OCI-LY1 (cell line): ENCODE results near the gene NECTIN4.

Experiments
- H2AFZ ChIP-seq: fragments of 200-600 bp; sonication (generic), shearing (Covaris generic); 2 replicates; pipeline ENCODE4 v1.6.0; 2014; ENCODE audit warnings: antibody characterized with exemption, mild to moderate bottlenecking, low read length
- H3F3A ChIP-seq: fragments of 200-600 bp; sonication (generic), shearing (Covaris generic); 2 replicates; pipeline ENCODE4 v1.6.0; 2014; ENCODE audit warnings: mild to moderate bottlenecking, antibody characterized with exemption, low read length, moderate library complexity; ENCODE audit not compliant: insufficient read depth
- H3K27ac ChIP-seq: fragments of 200-600 bp; sonication (generic); 2 replicates; pipeline ENCODE4 v1.5.1; 2014; ENCODE audit warnings: low read length, mixed run types, mild to moderate bottlenecking, low read depth; ENCODE audit not compliant: poor library complexity, severe bottlenecking
- H3K27me3 ChIP-seq: fragments of 200-600 bp; sonication (generic); 2 replicates; pipeline ENCODE4 v1.6.0; 2014; ENCODE audit warnings: antibody characterized with exemption, mild to moderate bottlenecking, low read length, moderate library complexity; ENCODE audit not compliant: insufficient read depth
- H3K36me3 ChIP-seq: fragments of 200-600 bp; sonication (generic); 2 replicates; pipeline ENCODE4 v1.6.1; 2014; ENCODE audit warnings: mild to moderate bottlenecking, antibody characterized with exemption, low read length, moderate library complexity, mixed read lengths; ENCODE audit not compliant: insufficient read depth
- H3K4me1 ChIP-seq: fragments of 200-600 bp; sonication (generic); 2 replicates; pipeline ENCODE4 v1.5.1; 2014; ENCODE audit warnings: mild to moderate bottlenecking, low read length, moderate library complexity; ENCODE audit not compliant: insufficient read depth, severe bottlenecking
- H3K4me2 ChIP-seq: fragments of 200-600 bp; sonication (generic), shearing (Covaris generic); 2 replicates; pipeline ENCODE4 v1.6.1; 2014; ENCODE audit warnings: low read length
- H3K4me3 ChIP-seq: fragments of 200-600 bp; sonication (generic); 2 replicates; pipeline ENCODE4 v1.5.1; 2014; ENCODE audit warnings: low read length, low read depth, mild to moderate bottlenecking, mixed read lengths; ENCODE audit not compliant: poor library complexity, severe bottlenecking
- H3K79me2 ChIP-seq: fragments of 200-600 bp; shearing (Covaris generic); 2 replicates; pipeline ENCODE4 v1.6.1; 2016; ENCODE audit warnings: mixed run types, low read length, mixed read lengths; ENCODE audit not compliant: insufficient read depth
- H3K9ac ChIP-seq: fragments of 200-600 bp; sonication (generic), shearing (Covaris generic); 2 replicates; pipeline ENCODE4 v1.6.1; 2014; ENCODE audit warnings: mild to moderate bottlenecking, low read length, mixed read lengths
- H3K9me2 ChIP-seq: fragments of 200-600 bp; sonication (generic), shearing (Covaris generic); 2 replicates; pipeline ENCODE4 v1.6.1; 2014; ENCODE audit warnings: low read depth, mild to moderate bottlenecking, low read length, mixed read lengths
- H3K9me3 ChIP-seq: fragments of 200-600 bp; shearing (Covaris generic); 2 replicates; pipeline ENCODE4 v1.6.1; 2014; ENCODE audit warnings: low read length, mixed read lengths
- H4K20me1 ChIP-seq: fragments of 200-600 bp; sonication (generic), shearing (Covaris generic); 2 replicates; pipeline ENCODE4 v1.6.0; 2016; ENCODE audit warnings: mild to moderate bottlenecking, low read length; ENCODE audit not compliant: insufficient read depth
- CTCF ChIP-seq: fragments of 200-600 bp; sonication (generic), shearing (Covaris generic); IDR thresholded peaks from 2 replicates; pipeline ENCODE4 v1.5.1; 2017; ENCODE audit warnings: mild to moderate bottlenecking, antibody characterized with exemption, low read length, moderate library complexity, mixed read lengths
- EZH2 ChIP-seq: fragments of 200-600 bp; sonication (generic), shearing (Covaris generic); IDR thresholded peaks from 2 replicates; pipeline ENCODE4 v1.8.0; 2017; ENCODE audit warnings: borderline replicate concordance, mixed run types, mild to moderate bottlenecking, antibody characterized with exemption, low read length, moderate library complexity, mixed read lengths

NECTIN4 gene

GRCh38 chr1:161130266-161130665, 40.9 kb upstream of the NECTIN4 start:
- H3K79me2 ChIP-seq, result peaks cover 13% of the 10 kb centered on the region; the same call in 1 of the 2 replicates

GRCh38 chr1:161128591-161129420, 39.4 kb upstream of the NECTIN4 start:
- Histone ChIP-seq H3K79me2 (peaks cover 12% of the 10 kb centered on the region; the same call in 1 of the 2 replicates), H3K4me2 (no peak overlapping the region), H3K9ac (no peak overlapping the region), H2AFZ (no peak overlapping the region), H3K27ac (no peak overlapping the region), H3K27me3 (no peaks in the 10 kb centered on the region), H4K20me1 (no peaks in the 10 kb centered on the region), H3K36me3 (peaks cover 59% of the 10 kb centered on the region), H3K4me3 (no peak overlapping the region), H3K9me3 (no peaks in the 10 kb centered on the region), H3F3A (0 out of 2 replicates have a peak, but pooled peaks cover 4% of the 10 kb centered on the region), H3K4me1 (peaks cover 25% of the 10 kb centered on the region), H3K9me2 (no peaks in the 10 kb centered on the region)
- no peak for TF ChIP-seq EZH2
- no peak for TF ChIP-seq CTCF

More at GRCh38 chr1:161130266-161130665, 40.9 kb upstream of the NECTIN4 start:
- Histone ChIP-seq H3K9me3 (no peaks in the 10 kb centered on the region), H3K9me2 (no peaks in the 10 kb centered on the region), H3K27me3 (no peaks in the 10 kb centered on the region), H3K4me1 (peaks cover 28% of the 10 kb centered on the region), H3K4me3 (no peak overlapping the region), H3K9ac (no peak overlapping the region), H3K27ac (no peak overlapping the region), H3K36me3 (peaks cover 45% of the 10 kb centered on the region), H3K4me2 (peak overlapping the region; percentile 99; the same call in 1 of the 2 replicates), H4K20me1 (no peaks in the 10 kb centered on the region), H2AFZ (no peak overlapping the region), H3F3A (0 out of 2 replicates have a peak, but pooled peaks cover 4% of the 10 kb centered on the region)
- no peak for TF ChIP-seq CTCF

- H3K4me1 ChIP-seq, result peaks cover 19% of the 10 kb centered on the region
- no peak overlapping the region for H3K9ac ChIP-seq
- H3K79me2 ChIP-seq, result peaks cover 3% of the 10 kb centered on the region; the same call in 1 of the 2 replicates
- TF ChIP-seq EZH2 (no peak), CTCF (no peak)
- no peaks in the 10 kb centered on the region for H3K9me2 ChIP-seq
- 0 out of 2 replicates have a peak, but pooled peaks cover 4% of the 10 kb centered on the region for H3F3A ChIP-seq
- no peaks in the 10 kb centered on the region for H4K20me1 ChIP-seq
- H3K36me3 ChIP-seq, result peaks cover 67% of the 10 kb centered on the region
- no peaks in the 10 kb centered on the region for H3K9me3 ChIP-seq
- no peak overlapping the region for H2AFZ ChIP-seq
- H3K27ac ChIP-seq, result no peak overlapping the region
- H3K4me3 ChIP-seq, result no peak overlapping the region
- H3K27me3 ChIP-seq, result no peaks in the 10 kb centered on the region
- no peak overlapping the region for H3K4me2 ChIP-seq
Observed at GRCh38 chr1:161127649-161128048, 38.3 kb upstream of the NECTIN4 start.
